ENCODE measurements around the gene ALK. TPM values are rescaled to one million over a fixed set of nuclear protein-coding genes. Genes with fewer than 3 reads are reported as not detected.

Gene ALK
- total RNA-seq, 1 experiment from 2014 or later, result not detected

GRCh38 chr2:29323961-29324360, 597.4 kb downstream of the ALK start:
- DNase-seq (ENCODE audit: low spot score), result no peak

DNA sequence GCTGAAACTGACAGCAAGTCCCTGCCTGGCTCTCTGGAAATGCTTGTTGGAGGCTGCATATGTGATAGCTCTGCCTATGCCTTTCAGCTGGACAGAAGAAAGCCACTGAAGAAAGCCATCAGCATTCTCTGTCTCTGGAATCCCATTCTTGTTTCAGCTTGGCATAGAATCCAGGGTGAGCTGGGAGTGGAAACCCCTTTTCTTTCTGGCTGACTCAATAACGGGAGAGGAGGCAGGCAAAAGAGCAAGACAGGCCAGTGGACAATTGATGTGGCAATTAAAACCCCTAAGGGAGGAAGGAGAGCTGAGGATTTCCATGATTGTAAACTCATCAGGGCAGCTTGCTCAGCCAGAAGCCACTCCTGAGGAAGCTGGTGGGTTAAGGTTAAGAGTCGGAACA, 598.1 kb downstream of the ALK start:
- no peak for DNase-seq (ENCODE audit: low spot score)

GRCh38 chr2:29322011-29322410, 599.4 kb downstream of the ALK start:
- no peak for DNase-seq (ENCODE audit: low spot score)

GRCh38 chr2:29317801-29318485, 603.4 kb downstream of the ALK start:
- no peak for DNase-seq (ENCODE audit: low spot score)

DNA sequence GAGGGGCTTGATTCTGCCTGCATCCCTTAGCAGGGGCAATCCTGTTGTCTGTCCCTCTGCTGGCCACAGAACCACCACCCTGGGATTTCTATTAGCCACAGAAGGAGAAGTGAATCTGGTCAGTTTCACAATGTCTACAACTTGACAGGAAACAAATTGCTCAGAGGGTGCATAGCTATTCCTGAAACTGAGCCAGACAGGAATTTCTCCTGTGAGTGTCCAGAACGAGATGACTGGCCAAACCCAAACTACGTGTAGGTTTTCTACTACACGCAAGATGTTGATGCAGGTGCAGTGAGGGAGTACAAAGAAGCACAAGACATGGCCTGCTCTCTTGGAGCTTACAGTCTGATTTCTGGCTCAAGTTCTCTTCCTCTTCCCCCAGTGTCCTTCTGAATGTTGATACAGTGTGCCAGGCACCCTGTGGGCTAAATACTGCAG, 604.3 kb downstream of the ALK start:
- no peak for DNase-seq (ENCODE audit: low spot score)

GRCh38 chr2:29314816-29315571, 606.4 kb downstream of the ALK start:
- no peak for DNase-seq (ENCODE audit: low spot score)

GRCh38 chr2:29311458-29311857, 609.9 kb downstream of the ALK start:
- DNase-seq (ENCODE audit: low spot score), result no peak

- no peak for DNase-seq (ENCODE audit: low spot score)
Observed at GRCh38 chr2:29310650-29311348, 610.6 kb downstream of the ALK start.

- peak; percentile 86 for DNase-seq (ENCODE audit: low spot score)
Observed at GRCh38 chr2:29309090-29310029, 612.0 kb downstream of the ALK start.

GRCh38 chr2:29308366-29308765, 613.0 kb downstream of the ALK start:
- DNase-seq (ENCODE audit: low spot score), result no peak

- DNase-seq (ENCODE audit: low spot score), result no peak
Observed at GRCh38 chr2:29307519-29307918, 613.9 kb downstream of the ALK start.

- no peak for DNase-seq (ENCODE audit: low spot score)
Observed at GRCh38 chr2:29305762-29306161, 615.6 kb downstream of the ALK start.

GRCh38 chr2:29304399-29305060, 616.9 kb downstream of the ALK start:
- DNase-seq (ENCODE audit: low spot score), result no peak

- no peak for DNase-seq (ENCODE audit: low spot score)
Observed at GRCh38 chr2:29296585-29296984, 624.8 kb downstream of the ALK start.

- DNase-seq (ENCODE audit: low spot score), result peak; percentile 19
Observed at GRCh38 chr2:29295845-29296244, 625.5 kb downstream of the ALK start.

DNA sequence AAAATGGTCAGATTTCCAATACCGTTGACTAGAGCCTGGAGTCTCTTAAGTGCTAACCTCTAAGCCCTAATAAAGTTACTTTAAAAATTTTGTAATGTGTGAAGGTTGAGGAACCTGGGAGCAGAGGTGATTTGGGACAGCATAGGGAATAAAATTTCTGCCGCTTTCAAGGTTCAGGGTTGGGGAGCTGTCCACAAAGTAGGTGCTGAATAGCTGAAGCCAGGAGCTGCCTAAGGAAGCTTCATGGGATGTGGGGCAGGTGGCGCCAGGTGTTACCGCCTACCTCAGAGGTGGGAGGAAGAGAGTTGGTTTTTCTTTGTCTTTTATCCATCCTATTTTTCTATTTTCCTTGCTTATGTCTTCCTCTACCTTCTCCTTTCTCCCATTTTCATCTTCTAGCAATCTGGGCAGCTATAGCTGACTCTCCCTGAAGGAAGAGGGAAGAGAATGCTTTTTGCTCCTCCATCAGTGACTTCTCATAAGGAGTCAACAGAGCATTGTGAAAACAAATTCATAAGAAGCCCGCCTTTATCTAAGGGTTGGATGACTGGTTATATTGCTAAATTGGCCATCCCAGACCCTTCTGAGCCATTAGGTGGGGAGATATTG, 627.5 kb downstream of the ALK start:
- peak; percentile 55 for DNase-seq (ENCODE audit: low spot score)

GRCh38 chr2:29290293-29291047, 630.9 kb downstream of the ALK start:
- DNase-seq (ENCODE audit: low spot score), result no peak

DNA sequence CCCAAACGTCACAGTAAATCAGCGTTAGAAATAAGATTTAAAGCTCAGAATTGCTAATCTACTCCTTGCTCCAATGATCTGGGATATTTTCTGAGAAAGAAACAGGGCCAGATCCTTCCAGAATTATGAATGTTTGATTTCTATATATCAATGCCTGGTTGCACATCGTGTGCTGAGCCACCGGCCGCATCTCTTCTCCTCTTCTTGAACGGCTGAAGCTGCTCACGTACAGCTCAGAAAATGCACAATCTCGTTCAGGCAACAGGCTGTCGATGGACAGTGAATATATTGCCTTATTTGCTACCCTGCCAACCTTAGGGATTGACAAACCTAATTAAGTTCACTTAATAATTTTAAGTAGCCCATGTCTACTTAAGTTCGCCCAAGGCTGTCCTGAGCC, 636.7 kb downstream of the ALK start:
- no peak for DNase-seq (ENCODE audit: low spot score)

DNA sequence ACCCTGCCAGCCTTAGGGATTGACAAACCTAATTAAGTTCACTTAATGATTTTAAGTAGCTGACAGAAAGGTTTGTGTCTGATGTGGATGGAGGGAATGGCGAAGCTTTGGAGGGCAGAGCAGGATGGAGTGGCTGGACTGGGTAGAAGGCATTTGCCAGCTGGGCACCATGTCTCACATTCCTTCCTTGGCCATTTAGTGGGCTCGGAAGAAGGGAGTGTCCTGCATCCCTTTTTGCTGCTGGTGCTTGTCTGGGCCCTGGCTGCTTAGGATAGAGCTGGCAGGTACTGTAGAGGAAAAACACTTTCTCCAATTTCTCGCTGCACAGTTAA, 639.5 kb downstream of the ALK start:
- DNase-seq (ENCODE audit: low spot score), result no peak
